Cardiac fibroblast (primary cell): ENCODE results near the gene ID3.

Experiments used
- DNase-seq, 2 donors: peaks; one replicate each; pipeline versions ENCODE4 v3.0.0 to v3.0.0-alpha.2; 2010; ENCODE audit warnings: low read depth in 2 of 2
- H3K4me3 ChIP-seq, 2 donors: replicated peaks in 1 of 2; 1 replicate in 1 of 2; 2 replicates in 1 of 2; pipeline ENCODE4 v1.5.1; 2011; ENCODE audit warnings: low read depth in 2 of 2, low read length in 2 of 2, mild to moderate bottlenecking in 2 of 2, moderate library complexity in 1 of 2
- CTCF ChIP-seq: IDR thresholded peaks from one replicate; pipeline ENCODE4 v1.5.1; 2011; ENCODE audit warnings: low read depth, mild to moderate bottlenecking, low read length, inconsistent platforms

Gene ID3

GRCh38 chr1:23528250-23528978 is 30.9 kb downstream of the ID3 start:
- no peak for TF ChIP-seq CTCF
- peak; percentile 82 for DNase-seq
- H3K4me3 ChIP-seq = no peak overlapping the region

GRCh38 chr1:23527900-23528249 is 31.4 kb downstream of the ID3 start:
- H3K4me3 ChIP-seq = no peak overlapping the region
- DNase-seq = no peak
- no peak for TF ChIP-seq CTCF

- no peak for DNase-seq
- TF ChIP-seq CTCF = no peak
- H3K4me3 ChIP-seq = no peak overlapping the region
Measured at GRCh38 chr1:23527366-23527765, 31.9 kb downstream of the ID3 start.

GRCh38 chr1:23526329-23527041 is 32.8 kb downstream of the ID3 start:
- H3K4me3 ChIP-seq = no peak overlapping the region
- DNase-seq = no peak
- no peak for TF ChIP-seq CTCF

GRCh38 chr1:23525558-23526250 is 33.6 kb downstream of the ID3 start:
- no peak for DNase-seq
- H3K4me3 ChIP-seq = no peak overlapping the region
- no peak for TF ChIP-seq CTCF

GRCh38 chr1:23524716-23525401 is 34.4 kb downstream of the ID3 start:
- TF ChIP-seq CTCF = no peak
- no peak for DNase-seq
- H3K4me3 ChIP-seq = no peak overlapping the region
